Mesendoderm (in vitro differentiated cells): ENCODE results near the gene SOBP.
"Not testable (repeated sequence)": the region's sequence is repeated elsewhere in the genome, so short reads cannot be mapped to it uniquely, and the experiment has no call there.

Source experiments
- DNase-seq: peaks from one replicate; pipeline ENCODE4 v3.0.0; 2013
- H2AK5ac ChIP-seq: 2 replicates; pipeline ENCODE4 v1.6.1; 2013; ENCODE audit warnings: low read length, inconsistent platforms
- H2BK120ac ChIP-seq: 2 replicates; pipeline ENCODE4 v1.6.1; 2013; ENCODE audit warnings: low read depth, mild to moderate bottlenecking, low read length, moderate library complexity, mixed read lengths
- H2BK15ac ChIP-seq: replicated peaks from 2 replicates; pipeline ENCODE4 v1.6.1; 2013; ENCODE audit warnings: low read depth, mild to moderate bottlenecking, moderate library complexity
- H2BK5ac ChIP-seq: 2 replicates; pipeline ENCODE4 v1.6.1; 2013; ENCODE audit warnings: low read length, inconsistent platforms
- H3K18ac ChIP-seq: 2 replicates; pipeline ENCODE4 v1.6.1; 2013; ENCODE audit warnings: mild to moderate bottlenecking, low read length, mixed read lengths
- H3K23ac ChIP-seq: one replicate; pipeline ENCODE4 v1.6.1; 2013; ENCODE audit warnings: low read length
- H3K27ac ChIP-seq: 2 replicates; pipeline ENCODE4 v1.5.1; 2013; ENCODE audit warnings: low read depth, mild to moderate bottlenecking, inconsistent platforms, low read length, moderate library complexity
- H3K27me3 ChIP-seq: 2 replicates; pipeline ENCODE4 v1.6.1; 2013; ENCODE audit warnings: low read length, control low read depth, mild to moderate bottlenecking, inconsistent platforms; ENCODE audit not compliant: insufficient read depth, poor library complexity
- H3K36me3 ChIP-seq: 2 replicates; pipeline ENCODE4 v1.6.1; 2013; ENCODE audit warnings: low read length, inconsistent platforms; ENCODE audit not compliant: control insufficient read depth, insufficient read depth
- H3K4ac ChIP-seq: one replicate; pipeline ENCODE4 v1.6.1; 2013; ENCODE audit warnings: low read depth, mild to moderate bottlenecking, low read length, moderate library complexity
- H3K4me1 ChIP-seq: 2 replicates; pipeline ENCODE4 v1.6.1; 2013; ENCODE audit warnings: low read depth, low read length, inconsistent platforms; ENCODE audit not compliant: control insufficient read depth
- H3K4me2 ChIP-seq: 2 replicates; pipeline ENCODE4 v1.6.1; 2013; ENCODE audit warnings: low read length
- H3K4me3 ChIP-seq: 2 replicates; pipeline ENCODE4 v1.5.1; 2013; ENCODE audit warnings: mild to moderate bottlenecking, low read length
- H3K56ac ChIP-seq: one replicate; pipeline ENCODE4 v1.6.1; 2013; ENCODE audit warnings: low read length
- H3K79me1 ChIP-seq: 2 replicates; pipeline ENCODE4 v1.6.1; 2013; ENCODE audit warnings: low read length, inconsistent platforms
- H3K79me2 ChIP-seq: 2 replicates; pipeline ENCODE4 v1.6.1; 2013; ENCODE audit warnings: mild to moderate bottlenecking, low read length; ENCODE audit not compliant: control insufficient read depth, insufficient read depth
- H3K9ac ChIP-seq: 2 replicates; pipeline ENCODE4 v1.6.1; 2013; ENCODE audit warnings: low read length, inconsistent platforms
- H4K5ac ChIP-seq: one replicate; pipeline ENCODE4 v1.6.1; 2013; ENCODE audit warnings: low read length
- H4K8ac ChIP-seq: one replicate; pipeline ENCODE4 v1.6.1; 2013; ENCODE audit warnings: low read depth, mild to moderate bottlenecking, control low read depth, low read length, moderate library complexity
- WGBS: extraction: QIAGEN DNeasy Blood & Tissue Kit; methylation state at CpG from one replicate; pipeline ENCODE4 v1.1.7; 2013; ENCODE audit warnings: low lambda C conversion rate, missing lambda C conversion rate; ENCODE audit not compliant: insufficient coverage; ENCODE audit errors: extremely low coverage; 5-methylcytosine and 5-hydroxymethylcytosine counted together

SOBP gene

DNA sequence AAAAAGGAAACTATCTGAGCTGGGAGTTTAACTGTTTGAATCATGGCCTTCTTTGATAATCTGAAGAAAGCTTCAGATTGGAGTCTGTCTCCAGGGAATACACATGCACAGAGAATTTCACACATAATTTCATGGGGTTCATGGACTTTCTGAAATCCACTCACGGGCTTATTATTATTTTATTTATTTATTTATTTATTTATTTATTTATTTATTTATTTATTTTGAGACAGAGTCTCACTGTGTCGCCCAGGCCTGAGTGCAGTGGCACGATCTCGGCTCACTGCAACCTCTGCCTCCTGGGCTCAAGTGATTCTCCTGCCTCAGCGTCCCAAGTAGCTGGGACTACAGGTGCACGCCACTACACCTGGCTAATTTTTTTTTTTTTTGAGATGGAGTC, 63.2 kb downstream of the SOBP start:
- H2BK5ac ChIP-seq, H4K8ac ChIP-seq, H3K4me1 ChIP-seq, H3K36me3 ChIP-seq, H3K56ac ChIP-seq, H3K23ac ChIP-seq, H3K18ac ChIP-seq, H3K79me2 ChIP-seq, H3K4me2 ChIP-seq, H2BK120ac ChIP-seq, H3K4ac ChIP-seq, H3K79me1 ChIP-seq, DNase-seq, H3K4me3 ChIP-seq, H2BK15ac ChIP-seq, H3K9ac ChIP-seq, H3K27ac ChIP-seq, H3K27me3 ChIP-seq, H2AK5ac ChIP-seq, H4K5ac ChIP-seq: not testable (repeated sequence)
- no CpG with 5 or more reads among the region's 6 CpGs for WGBS

DNA sequence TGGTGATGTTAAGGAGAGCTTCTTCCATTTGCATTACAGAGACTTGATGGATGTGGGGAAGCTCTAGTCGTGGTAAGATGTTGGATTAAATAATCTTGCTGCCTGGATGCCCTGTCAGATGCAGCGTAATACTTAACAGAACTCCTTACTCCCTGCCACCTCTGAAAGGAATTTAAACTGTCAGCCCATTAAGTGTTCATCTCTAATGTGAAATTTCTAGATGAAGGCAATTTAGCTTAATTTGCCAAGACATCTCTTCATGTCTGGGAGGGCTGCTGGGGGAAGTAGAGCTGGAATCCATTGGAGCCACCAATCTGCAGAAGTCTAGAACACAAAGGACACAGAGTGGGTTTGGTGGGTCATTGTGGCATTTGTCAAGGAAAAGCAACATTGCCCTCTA, 64.4 kb downstream of the SOBP start:
- Histone ChIP-seq H3K9ac (no peak overlapping the region), H2BK5ac (no peak overlapping the region), H3K4me3 (no peak overlapping the region), H3K56ac (no peak overlapping the region), H4K5ac (no peak overlapping the region), H3K18ac (no peak overlapping the region), H3K79me2 (no peaks in the 10 kb centered on the region), H3K27me3 (no peaks in the 10 kb centered on the region), H3K79me1 (no peaks in the 10 kb centered on the region), H3K4me2 (no peak overlapping the region), H3K27ac (no peak overlapping the region), H3K36me3 (no peaks in the 10 kb centered on the region), H2BK120ac (no peak overlapping the region), H3K4ac (no peak overlapping the region), H2AK5ac (no peak overlapping the region), H2BK15ac (no peak overlapping the region), H3K23ac (no peak overlapping the region), H4K8ac (no peak overlapping the region), H3K4me1 (no peaks in the 10 kb centered on the region)
- no peak for DNase-seq
- WGBS = no CpG with 5 or more reads among the region's 2 CpGs

DNA sequence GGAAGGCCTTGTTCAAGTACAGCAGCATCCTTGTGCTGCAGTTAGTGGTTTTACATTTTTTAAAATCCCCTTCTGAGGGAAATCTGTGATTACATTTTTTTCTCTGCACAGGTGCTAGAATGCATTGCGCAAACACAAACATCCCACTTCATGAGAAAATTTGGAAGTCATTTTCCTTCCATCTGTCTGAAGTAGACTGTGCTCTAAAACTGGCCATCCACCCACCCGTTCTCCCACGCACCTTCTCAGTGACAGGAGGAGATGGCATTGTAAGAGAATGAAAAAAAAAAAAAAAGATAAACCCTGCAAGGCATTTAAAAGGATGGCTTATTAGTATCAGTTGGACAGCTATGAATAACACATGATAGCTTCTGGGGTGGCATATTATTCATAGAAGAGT, 65.0 kb downstream of the SOBP start:
- H3K79me2 ChIP-seq = no peaks in the 10 kb centered on the region
- no peak overlapping the region for H2BK5ac ChIP-seq
- no CpG with 5 or more reads among the region's 3 CpGs for WGBS
- no peaks in the 10 kb centered on the region for H3K4me1 ChIP-seq
- H3K23ac ChIP-seq = no peak overlapping the region
- no peak overlapping the region for H4K5ac ChIP-seq
- DNase-seq = no peak
- no peak overlapping the region for H2AK5ac ChIP-seq
- no peak overlapping the region for H3K27ac ChIP-seq
- no peak overlapping the region for H2BK120ac ChIP-seq
- no peak overlapping the region for H3K4me3 ChIP-seq
- H2BK15ac ChIP-seq = no peak overlapping the region
- no peak overlapping the region for H3K9ac ChIP-seq
- no peak overlapping the region for H3K4ac ChIP-seq
- no peak overlapping the region for H4K8ac ChIP-seq
- H3K36me3 ChIP-seq = no peaks in the 10 kb centered on the region
- H3K27me3 ChIP-seq = no peaks in the 10 kb centered on the region
- H3K79me1 ChIP-seq = no peaks in the 10 kb centered on the region
- H3K18ac ChIP-seq = no peak overlapping the region
- no peak overlapping the region for H3K56ac ChIP-seq
- H3K4me2 ChIP-seq = no peak overlapping the region

DNA sequence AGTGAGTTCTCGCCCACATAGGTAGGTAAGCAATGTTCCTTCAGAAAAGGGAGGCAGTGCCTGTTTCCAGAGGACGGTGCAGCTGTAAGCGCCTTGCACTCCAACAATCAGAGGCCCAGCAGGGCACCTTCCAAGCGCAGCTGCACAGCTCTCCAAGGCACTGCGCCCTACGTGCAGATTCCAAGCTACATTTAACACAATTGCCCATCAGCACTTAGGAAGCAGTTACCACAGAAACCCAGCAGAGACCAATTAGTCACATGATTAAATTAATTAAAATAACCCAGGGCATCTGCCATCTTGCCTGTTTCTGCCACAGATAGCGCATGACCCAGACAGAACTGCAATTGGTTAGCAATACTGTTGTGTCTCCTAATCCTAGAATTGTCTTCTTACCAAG, 65.5 kb downstream of the SOBP start:
- H3K4ac ChIP-seq = no peak overlapping the region
- H2AK5ac ChIP-seq = no peak overlapping the region
- H2BK120ac ChIP-seq = no peak overlapping the region
- H3K56ac ChIP-seq = no peak overlapping the region
- H3K27ac ChIP-seq = no peak overlapping the region
- H3K27me3 ChIP-seq = no peaks in the 10 kb centered on the region
- no peak for DNase-seq
- H3K4me2 ChIP-seq = no peak overlapping the region
- H3K18ac ChIP-seq = no peak overlapping the region
- H3K4me1 ChIP-seq = no peaks in the 10 kb centered on the region
- H2BK5ac ChIP-seq = no peak overlapping the region
- no peak overlapping the region for H4K8ac ChIP-seq
- no peak overlapping the region for H3K23ac ChIP-seq
- no peaks in the 10 kb centered on the region for H3K79me2 ChIP-seq
- no peak overlapping the region for H3K4me3 ChIP-seq
- no peak overlapping the region for H4K5ac ChIP-seq
- H2BK15ac ChIP-seq = no peak overlapping the region
- no peak overlapping the region for H3K9ac ChIP-seq
- no CpG with 5 or more reads among the region's 7 CpGs for WGBS
- H3K36me3 ChIP-seq = no peaks in the 10 kb centered on the region
- H3K79me1 ChIP-seq = no peaks in the 10 kb centered on the region

DNA sequence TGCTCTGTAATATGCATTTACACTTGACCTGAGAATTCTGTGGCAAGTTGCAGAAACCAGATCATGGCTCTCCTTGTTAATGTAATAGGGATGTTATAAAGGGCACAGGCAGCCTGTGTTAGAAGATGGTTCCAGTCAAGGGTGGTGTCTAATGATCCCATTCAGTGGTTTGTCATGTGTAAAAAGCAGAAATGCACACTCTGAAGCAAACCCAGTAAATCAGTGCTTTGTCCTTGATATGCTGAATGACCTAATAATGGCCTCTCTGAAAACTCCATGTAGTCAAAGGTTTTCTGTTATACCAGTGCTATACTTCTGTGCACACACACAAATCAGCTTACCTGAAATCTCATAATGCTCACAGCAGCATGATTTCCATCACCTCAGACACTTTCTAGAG, 66.2 kb downstream of the SOBP start:
- H3K4ac ChIP-seq = no peak overlapping the region
- H3K4me1 ChIP-seq = no peaks in the 10 kb centered on the region
- H3K23ac ChIP-seq = no peak overlapping the region
- no peak overlapping the region for H4K8ac ChIP-seq
- no peak overlapping the region for H3K27ac ChIP-seq
- H3K4me3 ChIP-seq = no peak overlapping the region
- no peak for DNase-seq
- no peak overlapping the region for H2BK5ac ChIP-seq
- H3K4me2 ChIP-seq = no peak overlapping the region
- H3K36me3 ChIP-seq = no peaks in the 10 kb centered on the region
- no peak overlapping the region for H2BK15ac ChIP-seq
- H3K27me3 ChIP-seq = no peaks in the 10 kb centered on the region
- H3K56ac ChIP-seq = no peak overlapping the region
- no peak overlapping the region for H3K9ac ChIP-seq
- H4K5ac ChIP-seq = no peak overlapping the region
- no peak overlapping the region for H2BK120ac ChIP-seq
- no peaks in the 10 kb centered on the region for H3K79me1 ChIP-seq
- no peak overlapping the region for H3K18ac ChIP-seq
- H2AK5ac ChIP-seq = no peak overlapping the region
- H3K79me2 ChIP-seq = no peaks in the 10 kb centered on the region

DNA sequence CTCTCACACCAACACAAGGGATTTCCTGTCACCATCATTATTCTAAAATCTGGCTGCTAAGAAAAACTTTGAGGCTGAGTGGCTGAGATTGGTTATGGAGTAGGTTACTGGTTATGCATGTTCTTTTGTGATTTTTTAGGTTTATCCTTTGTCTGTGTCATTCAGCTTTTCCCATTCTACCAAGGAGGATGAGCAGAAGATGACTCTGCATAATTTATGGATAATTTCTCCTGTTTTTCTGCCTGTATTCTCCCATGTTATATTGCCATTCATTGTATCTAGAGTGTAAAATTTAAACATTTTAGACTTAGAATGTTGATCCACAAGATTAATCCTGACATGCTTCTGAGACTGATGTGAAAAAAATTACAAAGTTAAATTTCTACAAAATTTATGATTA, 67.8 kb downstream of the SOBP start:
- Histone ChIP-seq H3K4me2 (no peak overlapping the region), H2BK5ac (no peak overlapping the region), H3K79me1 (no peaks in the 10 kb centered on the region), H3K27ac (no peak overlapping the region), H2AK5ac (no peak overlapping the region), H3K56ac (no peak overlapping the region), H2BK15ac (no peak overlapping the region), H3K79me2 (no peaks in the 10 kb centered on the region), H3K36me3 (no peaks in the 10 kb centered on the region), H2BK120ac (no peak overlapping the region), H3K27me3 (no peaks in the 10 kb centered on the region), H4K5ac (no peak overlapping the region), H3K9ac (no peak overlapping the region), H3K23ac (no peak overlapping the region), H4K8ac (no peak overlapping the region), H3K4me1 (no peaks in the 10 kb centered on the region), H3K18ac (no peak overlapping the region), H3K4me3 (no peak overlapping the region), H3K4ac (no peak overlapping the region)
- no peak for DNase-seq
